ENCODE measurements around the gene C1orf226.
"Not testable (repeated sequence)": the region's sequence is repeated elsewhere in the genome, so short reads cannot be mapped to it uniquely, and the experiment has no call there.

The C1orf226 gene

DNA sequence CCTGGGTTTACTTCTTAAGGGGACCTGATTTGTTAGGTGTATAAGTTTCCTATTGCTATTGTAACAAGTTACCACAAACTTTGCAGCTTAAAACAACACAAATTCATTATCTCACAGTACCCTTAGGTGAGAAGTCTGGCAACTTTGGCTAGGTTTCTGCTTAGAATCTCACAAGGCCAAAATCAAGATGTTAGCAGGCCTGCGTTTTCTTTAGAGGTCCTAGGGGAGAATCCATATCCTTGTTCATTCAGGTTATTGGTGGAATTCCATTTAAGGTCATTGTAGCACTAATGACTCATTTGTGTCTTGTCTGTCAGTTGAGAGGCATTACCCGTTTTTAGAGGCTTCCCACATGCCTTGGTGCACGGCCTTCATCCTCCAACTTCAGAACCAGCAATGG, 38.6 kb downstream of the C1orf226 start:
- H3K4me3 Mint-ChIP-seq: no peak overlapping the region
- peaks cover 5 to 28% of the 10 kb centered on the region in 2 donors for H3K4me1 Mint-ChIP-seq
- H3K27ac Mint-ChIP-seq: no peak overlapping the region
- H3K9me3 Mint-ChIP-seq: peaks cover 0 to 3% of the 10 kb centered on the region in 2 donors
- no peak for ATAC-seq (replicated peaks)
- no peaks in the 10 kb centered on the region for H3K36me3 Mint-ChIP-seq
- H3K27me3 Mint-ChIP-seq: peaks cover 18 to 27% of the 10 kb centered on the region in 2 donors
- DNase-seq: no peak

DNA sequence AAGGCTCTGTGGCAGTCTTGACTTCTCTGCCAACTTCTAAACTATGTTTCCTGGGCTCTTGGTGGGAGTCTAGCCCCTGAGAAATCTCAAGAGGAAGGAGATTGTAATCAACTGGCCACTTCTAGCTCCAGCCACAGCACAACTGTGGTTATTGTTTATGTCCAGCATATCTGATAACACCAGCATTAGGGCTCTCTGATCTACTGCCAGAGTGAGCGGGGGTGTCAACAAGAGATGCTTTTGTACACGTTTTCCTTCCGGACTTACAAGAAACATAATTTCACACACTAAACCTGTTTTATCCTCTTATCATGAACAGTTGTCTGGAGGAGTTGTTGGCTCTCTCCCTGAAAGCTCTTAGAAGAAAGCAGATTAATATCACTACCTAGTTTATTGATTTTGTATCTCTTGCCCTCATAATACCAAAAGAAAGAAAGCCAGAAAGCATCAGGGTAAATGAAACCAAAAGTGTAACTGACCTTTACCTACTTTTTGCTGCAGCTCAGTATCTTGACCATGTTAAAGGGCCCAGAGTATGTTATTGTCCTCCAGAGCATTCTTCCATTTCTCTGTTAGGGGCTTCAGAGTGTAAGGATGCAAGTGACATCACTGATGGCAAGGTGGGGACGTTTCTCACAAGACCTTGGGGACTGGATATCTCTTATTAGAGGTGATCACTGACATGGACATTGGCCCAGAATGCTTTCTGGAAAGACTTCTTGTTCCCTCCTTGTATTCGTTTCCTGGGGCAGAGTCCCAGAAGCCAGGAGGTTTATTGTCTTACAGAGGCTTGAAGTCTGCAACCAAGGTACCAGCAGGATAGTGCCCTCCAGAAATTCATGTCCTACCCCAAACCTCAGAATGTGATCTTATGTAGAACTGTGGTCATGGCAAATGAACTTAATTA, 40.0 kb downstream of the C1orf226 start:
- Mint-ChIP-seq H3K27me3 (peaks cover 18 to 21% of the 10 kb centered on the region in 2 donors), H3K27ac (no peak overlapping the region), H3K4me3 (no peak overlapping the region), H3K4me1 (peaks cover 5 to 28% of the 10 kb centered on the region in 2 donors), H3K9me3 (peaks cover 0 to 5% of the 10 kb centered on the region in 2 donors), H3K36me3 (no peaks in the 10 kb centered on the region)
- DNase-seq (no peak), ATAC-seq (replicated peaks) (no peak)

DNA sequence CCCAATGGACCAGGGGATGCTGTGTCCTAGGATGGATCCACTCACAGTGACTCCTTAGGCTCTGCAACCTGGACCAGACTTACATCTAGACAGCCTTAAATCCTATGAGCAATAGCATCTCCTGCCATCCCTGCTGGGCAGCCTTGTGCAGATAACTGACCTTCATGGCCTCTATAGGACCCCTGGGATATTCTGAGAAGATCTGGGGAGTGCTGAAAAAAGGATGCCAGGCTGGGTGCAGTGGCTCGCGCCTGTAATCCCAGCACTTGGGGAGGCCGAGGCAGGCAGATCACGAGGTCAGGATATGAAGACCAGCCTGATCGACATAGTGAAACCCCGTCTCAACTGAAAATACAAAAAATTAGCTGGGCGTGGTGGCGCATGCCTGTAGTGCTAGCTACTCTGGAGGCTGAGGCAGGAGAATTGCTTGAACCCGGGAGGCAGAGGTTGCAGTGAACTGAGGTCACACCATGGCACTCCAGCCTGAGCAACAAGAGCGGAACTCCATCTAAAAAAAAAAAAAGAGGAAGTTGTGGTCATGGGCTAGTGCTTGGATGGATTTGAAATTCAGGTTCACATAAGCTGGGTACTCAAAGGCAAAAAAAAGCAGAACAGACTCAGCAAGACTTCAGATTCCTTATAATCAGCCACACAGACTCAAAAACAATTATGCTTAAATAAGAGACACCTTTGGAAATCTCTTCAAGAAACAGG, 41.3 kb downstream of the C1orf226 start:
- no peak for DNase-seq
- ATAC-seq (replicated peaks): peak; percentile 85
- Mint-ChIP-seq H3K27me3 (peaks cover 14% of the 10 kb centered on the region in 2 donors), H3K36me3 (no peaks in the 10 kb centered on the region), H3K4me1 (peaks cover 5 to 28% of the 10 kb centered on the region in 2 donors), H3K27ac (no peak overlapping the region), H3K9me3 (peaks cover 0 to 5% of the 10 kb centered on the region in 2 donors), H3K4me3 (no peak overlapping the region)

DNA sequence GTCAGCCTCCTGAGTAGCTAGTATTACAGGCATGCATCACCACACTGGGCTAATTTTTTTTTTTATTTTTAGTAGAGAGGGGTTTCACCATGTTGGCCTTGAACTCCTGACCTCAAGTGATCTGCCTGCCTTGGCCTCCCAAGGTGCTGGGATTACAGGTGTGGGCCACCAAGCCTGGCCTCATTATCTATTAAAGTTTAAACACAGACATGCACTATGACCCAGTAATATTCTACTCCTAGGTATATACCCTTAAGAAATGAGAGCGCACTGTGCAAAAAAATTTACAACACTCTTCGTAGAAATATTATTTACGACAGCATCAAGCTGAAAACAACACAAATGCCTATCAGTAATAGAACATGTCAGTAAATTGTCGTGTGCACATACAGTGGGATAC, 49.1 kb downstream of the C1orf226 start:
- H3K9me3 Mint-ChIP-seq: peaks cover 1 to 3% of the 10 kb centered on the region in 2 donors
- no peak for DNase-seq
- H3K4me3 Mint-ChIP-seq: no peak overlapping the region

DNA sequence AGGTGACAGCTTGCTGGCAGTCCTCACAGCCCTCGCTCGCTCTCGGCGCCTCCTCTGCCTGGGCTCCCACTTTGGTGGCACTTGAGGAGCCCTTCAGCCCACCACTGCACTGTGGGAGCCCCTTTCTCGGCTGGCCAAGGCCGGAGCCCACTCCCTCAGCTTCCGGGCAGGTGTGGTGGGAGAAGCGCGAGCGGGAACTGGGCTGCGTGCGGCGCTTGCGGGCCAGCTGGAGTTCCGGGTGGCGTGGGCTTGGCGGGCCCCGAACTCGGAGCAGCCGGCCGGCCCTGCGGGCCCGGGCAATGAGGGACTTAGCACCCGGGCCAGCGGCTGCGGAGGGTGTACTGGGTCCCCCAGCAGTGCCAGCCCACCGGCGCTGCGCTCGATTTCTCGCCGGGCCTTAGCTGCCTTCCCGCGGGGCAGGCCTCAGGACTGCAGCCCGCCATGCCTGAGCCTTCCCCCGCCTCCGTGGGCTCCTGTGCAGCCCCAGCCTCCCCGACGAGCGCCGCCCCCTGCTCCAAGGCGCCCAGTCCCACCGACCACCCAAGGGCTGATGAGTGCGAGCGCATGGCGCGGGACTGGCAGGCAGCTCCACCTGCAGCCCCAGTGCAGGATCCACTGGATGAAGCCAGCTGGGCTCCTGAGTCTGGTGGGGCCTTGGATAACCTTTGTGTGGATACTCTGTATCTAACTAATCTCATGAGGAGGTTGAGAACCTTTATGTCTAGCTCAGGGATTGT, 51.6 kb downstream of the C1orf226 start:
- not testable (repeated sequence) for H3K27me3 Mint-ChIP-seq; ATAC-seq (replicated peaks); DNase-seq; H3K9me3 Mint-ChIP-seq; H3K36me3 Mint-ChIP-seq; H3K4me1 Mint-ChIP-seq; H3K27ac Mint-ChIP-seq; H3K4me3 Mint-ChIP-seq

More for the DNA sequence above, 49.1 kb downstream of the C1orf226 start:
- H3K4me1 Mint-ChIP-seq: no peaks in the 10 kb centered on the region
- H3K27me3 Mint-ChIP-seq: peaks cover under 1 to 8% of the 10 kb centered on the region in 2 donors
- ATAC-seq (replicated peaks): no peak
- no peak overlapping the region for H3K27ac Mint-ChIP-seq
- no peaks in the 10 kb centered on the region for H3K36me3 Mint-ChIP-seq
